GM12892 (cell line): ENCODE data around the gene KCNMA1.

ENCODE experiments used
- POLR2A ChIP-seq: IDR thresholded peaks from 2 replicates; pipeline ENCODE4 v1.6.1; 2011; ENCODE audit warnings: low read depth, low read length, control low read depth
- POLR2AphosphoS5 ChIP-seq: IDR thresholded peaks from 2 replicates; pipeline ENCODE4 v1.6.1; 2011; ENCODE audit warnings: low read depth, low read length, control low read depth

- no peak for TF ChIP-seq POLR2A
- TF ChIP-seq POLR2AphosphoS5 = no peak
Measured at GRCh38 chr10:77396290-77396689, 241.3 kb downstream of the KCNMA1 start.
